GM19351 (cell line): ENCODE results near the gene SLC9A7.

Experiments
- ATAC-seq: cut with Tn5 transposase; IDR thresholded peaks from one replicate; pipeline ENCODE4 v1.9.1; 2021; ENCODE audit warnings: mild to moderate bottlenecking, moderate library complexity; ENCODE audit not compliant: unreplicated experiment

Gene SLC9A7

DNA sequence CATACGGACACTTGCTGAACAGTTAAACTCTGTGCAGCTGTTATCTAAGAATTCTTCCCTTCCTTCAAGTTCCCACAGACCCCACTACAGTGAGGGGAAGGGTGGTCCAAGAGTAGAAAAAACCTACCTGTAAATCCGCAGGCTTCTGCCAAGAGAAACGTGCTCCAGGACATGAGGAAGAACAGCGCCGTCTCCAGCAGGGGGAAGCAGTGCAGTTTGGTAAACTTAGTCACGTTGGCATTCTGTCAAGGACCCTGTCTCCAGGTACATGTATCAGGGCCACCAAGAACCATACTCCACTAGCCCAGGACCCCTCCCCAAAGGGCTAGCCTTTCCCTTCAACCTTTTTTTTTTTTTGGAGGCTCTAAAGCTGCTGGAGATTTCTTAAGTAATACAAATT is 105.4 kb downstream of the SLC9A7 start:
- no peak for ATAC-seq

DNA sequence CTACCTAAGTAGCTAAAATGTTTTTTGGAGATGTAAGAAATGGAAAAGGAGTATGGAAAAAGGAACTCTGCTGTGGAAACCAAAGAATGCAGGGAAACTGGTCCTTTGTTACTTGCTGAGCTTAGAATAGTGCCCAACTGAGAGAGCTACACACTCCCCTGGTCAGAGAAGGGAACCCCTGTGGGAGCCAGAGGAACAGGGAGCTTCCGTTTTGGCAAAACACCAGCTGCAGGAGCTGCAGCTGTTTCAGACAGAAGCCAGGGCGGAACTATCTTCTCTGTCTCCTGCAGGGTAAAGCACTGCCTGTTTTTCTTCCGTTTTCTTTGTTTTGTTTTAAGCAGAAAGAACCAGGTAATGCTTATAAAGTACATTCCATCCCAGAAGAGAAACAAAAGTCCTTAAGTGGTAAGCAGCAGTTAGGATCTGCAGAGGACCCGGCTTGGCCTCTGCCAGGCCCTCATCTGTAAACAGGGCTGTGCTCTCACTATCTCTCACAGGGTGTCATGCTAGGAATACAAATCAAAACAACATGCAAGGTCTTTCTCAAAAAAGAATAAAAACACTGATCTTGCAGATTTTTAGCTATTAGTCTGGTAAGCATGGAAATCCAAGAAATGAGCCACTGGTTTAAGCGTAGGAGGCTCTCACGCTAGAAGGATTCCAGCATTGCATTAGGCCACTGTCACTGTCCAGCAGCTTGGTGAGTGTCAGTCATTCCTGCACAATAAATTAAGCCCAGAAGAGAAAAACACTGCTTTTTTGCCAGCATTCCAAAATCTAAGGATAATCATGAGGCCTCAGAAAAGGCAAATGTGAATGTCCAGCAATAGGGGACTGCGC is 109.3 kb downstream of the SLC9A7 start:
- ATAC-seq, result no peak

DNA sequence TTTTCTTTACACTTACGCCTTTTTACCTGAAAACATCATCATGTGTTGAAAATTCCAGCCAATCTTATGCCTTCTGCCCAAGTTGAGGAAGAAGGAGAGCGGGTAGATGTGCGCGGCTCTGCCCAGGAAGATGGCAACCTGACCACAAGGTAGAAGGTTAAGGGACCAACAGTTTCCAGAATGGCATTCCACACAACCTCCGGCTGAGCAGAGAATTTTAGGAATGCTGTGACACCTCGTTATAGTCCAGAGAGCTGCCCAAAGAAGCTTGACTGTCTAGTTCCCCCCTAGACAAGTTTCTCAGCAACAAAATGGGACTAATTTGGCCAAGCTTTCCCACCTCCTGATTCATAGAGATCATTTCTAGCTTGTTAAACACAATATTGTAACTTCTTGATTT is 110.3 kb downstream of the SLC9A7 start:
- no peak for ATAC-seq

DNA sequence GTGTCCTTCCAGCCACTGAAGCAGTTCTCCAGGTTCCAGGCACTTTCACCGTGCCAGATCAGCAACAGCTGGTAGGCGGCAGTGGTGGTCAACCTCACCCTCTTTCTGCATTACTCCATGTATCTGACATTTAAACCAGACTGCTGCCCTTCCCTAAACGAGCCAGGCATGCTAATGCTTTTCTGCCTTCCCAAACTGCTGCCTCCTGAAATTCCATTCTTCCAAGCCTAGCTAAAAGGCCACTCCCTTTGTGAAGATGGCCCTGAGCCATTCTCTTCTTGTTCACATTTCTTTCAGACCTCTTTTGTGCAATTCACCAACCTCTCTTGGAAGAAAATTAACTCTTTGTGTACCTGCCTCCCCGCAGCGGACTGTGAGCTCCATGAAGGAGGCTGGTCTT is 111.7 kb downstream of the SLC9A7 start:
- no peak for ATAC-seq

DNA sequence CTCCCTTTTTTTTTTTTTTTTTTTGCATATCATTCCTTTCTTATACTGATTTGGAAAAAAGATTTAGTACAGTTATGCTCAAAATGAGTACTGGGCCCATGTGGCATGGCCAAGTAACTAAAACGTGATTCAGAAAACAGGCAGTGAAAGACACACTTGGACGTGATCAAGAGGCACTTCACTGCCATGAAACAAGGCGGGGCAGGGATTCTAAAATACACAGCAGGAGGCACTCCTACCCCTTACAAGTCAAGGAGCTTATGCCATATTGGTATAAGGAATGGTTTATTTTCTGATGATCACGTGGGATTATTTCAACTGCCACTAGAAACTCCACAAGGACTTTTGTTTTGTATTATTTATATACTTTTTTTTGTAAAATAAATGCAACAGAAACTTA is 113.3 kb downstream of the SLC9A7 start:
- ATAC-seq, result no peak

DNA sequence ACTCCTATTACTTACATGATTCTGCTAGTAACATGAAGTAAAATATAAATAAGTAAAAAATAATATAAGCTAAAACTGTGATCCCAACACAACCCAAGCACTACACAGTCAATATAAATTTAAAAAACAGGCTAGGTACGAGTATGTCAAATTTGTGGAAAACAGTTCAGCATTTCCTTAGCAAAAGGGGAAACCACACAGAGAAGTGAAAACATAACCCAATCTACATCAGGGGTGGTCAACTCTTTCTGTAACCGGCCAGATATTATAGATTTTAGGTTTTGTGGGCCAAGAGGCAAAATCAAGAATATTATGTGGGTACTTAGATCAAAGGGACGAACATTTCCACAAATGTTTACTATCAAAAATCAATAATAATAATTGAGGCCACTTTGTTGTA is 115.3 kb downstream of the SLC9A7 start:
- ATAC-seq, result no peak

DNA sequence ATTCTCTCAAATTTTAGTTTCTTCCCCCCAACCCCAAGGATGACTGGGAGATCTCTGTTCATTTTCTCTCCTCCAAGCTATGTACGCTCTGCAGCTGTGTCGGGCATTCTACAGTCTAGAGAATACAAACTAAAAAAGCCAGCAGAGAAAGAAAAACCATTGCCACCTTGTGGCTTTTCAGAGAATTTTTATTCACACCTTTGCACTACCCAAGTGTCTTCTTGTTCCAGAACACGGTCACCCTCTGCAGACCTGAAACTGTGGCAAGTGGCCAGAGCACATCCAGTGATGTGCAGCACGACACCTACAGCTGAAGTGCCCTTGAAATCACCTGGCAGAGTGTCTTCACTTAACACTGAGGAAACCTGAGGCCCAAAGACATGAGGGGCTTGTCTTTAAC is 116.8 kb downstream of the SLC9A7 start:
- ATAC-seq, result peak; percentile 59

DNA sequence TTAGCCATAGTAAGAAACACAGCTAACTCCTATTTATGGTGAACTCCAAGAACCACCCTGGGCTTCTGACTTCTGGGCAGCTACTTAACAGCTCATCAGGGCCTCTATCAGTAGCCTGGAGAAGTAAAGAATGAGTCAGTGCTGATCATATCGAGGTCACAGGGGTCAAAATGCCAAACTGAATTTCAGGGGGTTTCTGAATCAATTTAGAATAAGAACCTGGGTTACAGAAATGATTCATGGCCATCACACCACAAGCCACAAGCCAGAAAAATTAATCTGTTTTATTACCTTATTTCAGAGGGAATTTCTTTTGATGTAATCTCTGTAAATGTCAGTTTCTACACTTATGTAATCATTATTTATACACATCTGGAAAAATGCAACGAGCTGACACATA is 121.0 kb downstream of the SLC9A7 start:
- peak; percentile 62 for ATAC-seq

DNA sequence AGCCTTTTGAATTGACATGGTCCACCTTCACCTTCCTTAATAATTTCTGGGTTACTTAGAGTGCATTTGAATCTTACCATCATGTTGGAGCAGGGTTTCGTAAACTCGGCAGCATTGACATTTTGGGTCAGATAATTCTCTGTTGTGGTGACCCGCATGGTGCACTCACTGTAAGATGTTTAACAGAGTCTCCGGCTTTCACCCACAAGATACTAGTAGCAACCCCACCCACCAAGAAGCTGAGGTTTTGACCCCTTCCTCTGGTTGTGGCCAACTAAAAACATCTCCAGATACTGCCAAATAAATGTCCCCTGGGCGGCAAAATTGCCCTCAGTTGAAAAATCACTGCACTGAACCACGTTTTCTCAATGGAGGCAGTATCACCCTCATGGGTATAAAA is 122.7 kb downstream of the SLC9A7 start:
- no peak for ATAC-seq

DNA sequence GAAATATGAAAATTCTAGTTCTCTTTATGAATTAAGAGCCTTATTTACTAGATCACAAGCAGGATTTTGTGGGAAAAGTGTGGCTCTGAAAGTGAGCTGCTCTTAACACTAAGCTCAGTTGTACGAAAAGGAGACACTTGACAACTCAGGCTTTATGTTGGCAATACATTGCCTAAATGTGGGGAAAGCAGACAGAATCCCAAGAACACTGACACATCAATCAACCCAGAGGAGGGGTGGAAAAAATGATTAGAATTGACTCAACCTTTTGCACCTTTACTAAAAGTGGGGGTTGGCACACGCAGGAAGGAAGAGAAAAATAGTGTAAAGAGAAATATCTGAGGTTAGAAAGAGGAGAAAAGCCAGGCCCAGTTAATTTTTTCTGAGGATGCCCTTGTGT is 123.7 kb downstream of the SLC9A7 start:
- no peak for ATAC-seq

DNA sequence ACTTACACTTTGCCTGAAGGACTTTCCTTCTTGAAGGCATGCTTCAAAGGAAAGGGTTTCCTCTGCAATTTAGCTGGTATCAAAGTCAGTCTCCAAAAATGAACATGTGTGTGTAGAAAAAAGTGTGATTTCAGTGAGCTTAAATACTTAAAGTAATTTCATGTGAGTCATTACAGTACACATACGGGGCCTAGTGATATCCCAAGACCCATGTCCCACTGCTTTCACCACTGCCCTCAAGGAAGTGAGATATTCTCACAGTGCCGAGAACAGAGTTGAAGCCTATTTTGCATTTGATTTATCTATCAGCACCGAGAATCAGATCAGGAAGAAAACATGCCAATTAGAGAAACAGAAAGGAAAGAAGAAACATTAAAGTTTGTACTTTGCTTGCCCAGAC is 124.3 kb downstream of the SLC9A7 start:
- peak; percentile 51 for ATAC-seq

DNA sequence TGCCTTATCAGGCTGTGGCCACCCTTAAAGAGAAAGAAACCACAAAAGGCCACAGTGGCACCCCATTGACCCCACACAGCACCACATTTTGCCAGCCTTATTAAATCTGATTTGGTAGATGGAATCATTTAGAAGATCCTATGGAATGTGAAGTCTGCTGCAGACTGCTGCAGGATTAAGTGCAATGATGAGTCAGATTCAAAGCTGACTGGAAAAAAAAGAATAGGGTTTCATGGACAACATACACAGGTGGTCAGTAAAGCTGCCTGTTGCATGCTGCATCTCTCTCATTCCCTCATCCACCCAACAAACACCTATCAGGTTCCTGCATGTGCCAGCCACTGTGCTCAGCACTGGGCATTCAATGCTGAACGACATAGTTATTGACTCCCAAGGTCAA is 128.8 kb downstream of the SLC9A7 start:
- no peak for ATAC-seq

DNA sequence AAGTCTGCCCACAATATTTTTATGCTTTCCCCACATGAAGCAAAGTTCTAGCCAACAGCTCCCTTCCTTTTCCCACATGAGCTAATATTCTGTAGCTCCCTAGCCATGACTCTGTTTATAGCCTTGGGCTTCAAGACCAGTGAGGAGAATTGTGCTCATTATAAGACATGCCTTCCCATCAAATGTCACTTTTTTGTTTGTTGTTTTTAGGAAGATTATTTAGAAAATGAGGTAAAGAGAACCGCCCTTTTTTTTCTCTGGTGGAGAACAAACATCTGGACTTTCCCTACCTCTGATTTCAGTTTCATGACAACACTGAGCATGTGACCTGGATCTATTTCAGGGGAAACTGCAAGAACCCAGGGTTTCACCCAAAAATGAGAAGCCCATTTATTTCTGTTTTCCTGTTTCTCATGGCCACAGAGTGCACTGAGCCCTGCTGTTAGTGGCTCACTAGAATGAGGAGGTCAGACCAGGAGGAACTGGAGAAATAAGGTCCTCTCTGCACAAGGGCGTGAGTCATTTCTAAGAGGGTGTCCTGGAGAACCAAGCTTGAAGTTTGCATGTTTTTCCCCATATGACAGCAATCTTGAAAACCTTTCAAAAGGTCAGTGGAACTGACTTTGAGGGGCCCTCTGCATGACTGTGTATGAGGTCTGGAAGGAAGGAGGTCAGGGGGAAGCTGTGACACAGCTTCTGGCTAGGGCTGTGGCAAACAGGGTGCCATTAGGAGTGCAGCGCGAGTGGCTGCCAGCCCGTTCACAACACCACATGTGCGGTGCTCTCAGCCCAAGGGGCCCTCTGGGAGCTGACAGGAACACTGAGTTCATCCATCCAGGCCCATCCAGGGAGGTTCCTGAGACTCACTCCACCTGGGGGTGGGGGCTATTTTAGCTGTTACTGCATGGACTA is 130.2 kb downstream of the SLC9A7 start:
- ATAC-seq, result peak; percentile 94

DNA sequence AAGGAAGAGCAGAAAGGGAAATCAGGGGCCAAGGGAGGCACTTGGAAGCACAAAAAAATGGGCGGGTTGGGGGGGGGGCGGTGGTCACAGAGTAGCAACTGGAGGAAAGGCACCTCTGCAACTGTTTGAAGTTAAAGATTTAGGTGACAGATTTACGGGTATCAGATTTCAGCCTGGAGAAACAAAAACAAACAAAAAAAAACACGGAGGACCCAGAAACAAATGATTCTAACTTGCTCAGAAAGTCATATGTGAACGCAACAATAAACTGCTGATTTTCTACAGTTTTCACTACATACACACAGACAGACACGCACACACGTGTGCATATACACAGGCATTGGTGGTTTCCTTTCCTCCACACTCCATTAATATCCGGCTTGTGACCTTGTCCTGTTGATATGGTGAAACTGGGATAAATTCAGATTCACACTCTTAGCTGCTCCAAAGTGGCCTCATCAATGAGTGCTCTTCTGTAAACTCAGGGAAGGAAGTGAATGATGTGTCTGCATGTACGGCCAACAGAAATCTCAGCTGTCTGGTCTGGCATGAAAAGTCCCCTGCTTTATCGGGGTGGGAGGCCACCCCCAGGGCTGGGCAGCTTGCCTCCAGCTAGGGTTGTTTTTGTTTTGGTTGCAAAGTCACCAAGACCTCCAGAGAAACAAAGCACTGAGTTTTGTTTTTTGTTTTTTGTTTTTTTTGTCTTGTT is 131.1 kb downstream of the SLC9A7 start:
- ATAC-seq, result no peak

DNA sequence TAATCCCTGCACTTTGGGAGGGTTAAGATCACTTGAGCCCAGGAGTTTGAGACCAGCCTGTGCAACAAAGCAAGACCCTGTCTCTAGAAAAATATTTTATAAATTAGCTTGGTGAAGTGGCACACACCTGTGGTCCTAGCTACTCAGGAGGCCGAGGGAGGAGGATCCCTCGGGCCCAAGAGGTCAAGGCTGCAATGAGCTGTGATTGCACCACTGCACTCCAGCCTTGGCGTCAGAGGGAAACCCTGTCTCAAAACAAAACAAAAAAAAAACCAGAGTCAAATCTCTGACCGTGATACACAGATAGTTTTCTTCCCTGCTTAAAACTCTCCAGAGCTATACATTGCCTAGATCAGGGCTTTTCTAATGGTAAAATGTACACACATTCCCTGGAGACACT is 131.9 kb downstream of the SLC9A7 start:
- no peak for ATAC-seq

DNA sequence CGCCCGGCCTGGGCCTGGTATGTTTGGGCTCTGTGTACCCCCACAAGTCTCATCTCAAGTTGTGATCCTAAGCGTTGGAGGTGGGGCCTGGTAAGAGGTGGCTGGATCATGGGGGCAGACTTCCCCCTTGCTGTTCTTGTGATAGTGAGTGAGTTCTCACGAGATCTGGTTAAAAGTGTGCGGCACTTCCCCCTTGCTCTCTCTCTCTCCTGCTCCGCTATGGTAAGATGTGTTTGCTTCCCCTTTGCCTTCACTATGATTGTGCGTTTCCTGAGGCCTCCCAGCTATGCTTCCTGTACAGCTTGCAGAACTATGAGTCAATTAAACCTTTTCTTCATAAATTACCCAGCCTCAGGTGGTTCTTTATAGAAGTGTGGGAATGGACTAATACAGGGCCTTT is 132.4 kb downstream of the SLC9A7 start:
- no peak for ATAC-seq

DNA sequence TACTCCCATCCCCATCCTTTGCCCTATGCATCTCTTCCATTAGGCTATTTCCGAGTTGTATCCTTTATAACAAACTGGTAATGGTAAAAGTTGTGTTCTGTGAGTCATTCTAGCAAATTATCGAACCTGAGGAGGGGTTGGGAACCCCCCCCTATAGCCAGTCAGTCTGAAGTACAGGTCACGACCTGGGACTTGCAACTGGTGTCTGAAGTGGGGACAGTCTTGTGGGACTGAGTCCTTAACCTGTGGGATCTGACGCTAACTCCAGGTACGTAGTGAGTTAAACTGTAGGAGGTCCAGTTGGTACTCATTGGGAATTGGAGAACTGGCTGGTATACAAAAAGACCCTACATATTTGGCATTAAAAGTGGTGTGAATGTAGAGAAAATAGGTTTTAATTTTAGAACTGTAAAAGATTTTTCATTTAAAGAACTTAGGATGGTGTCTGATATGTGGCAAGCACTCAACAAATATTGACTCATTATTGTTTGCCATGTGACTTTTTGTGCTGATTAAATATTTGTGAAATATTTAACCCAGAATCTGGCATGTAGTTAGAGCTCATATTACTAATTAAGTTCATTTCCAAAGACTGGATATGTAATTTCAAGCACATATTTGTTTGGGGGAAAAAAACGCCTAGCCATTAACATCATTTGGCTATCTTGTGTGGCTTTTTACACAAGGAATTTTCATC is 134.7 kb downstream of the SLC9A7 start:
- ATAC-seq, result no peak

DNA sequence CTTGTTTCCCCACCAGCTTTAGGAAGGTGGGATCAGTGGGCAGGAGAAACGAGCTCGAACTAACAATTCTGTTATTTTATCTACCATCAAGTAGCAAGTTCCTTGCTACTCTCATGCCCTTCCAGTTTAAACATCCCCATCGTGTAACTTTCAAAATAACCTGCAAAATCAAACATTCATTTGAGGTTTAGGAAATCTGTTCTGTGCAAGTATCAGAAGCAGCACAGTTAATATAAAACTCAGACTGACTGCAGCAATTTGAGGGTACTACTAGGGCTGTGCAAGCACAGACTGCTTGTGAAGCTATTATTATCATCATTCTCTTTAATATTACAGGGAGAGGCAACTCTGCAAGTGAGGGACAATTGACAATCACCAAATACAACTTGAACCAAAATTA is 137.3 kb downstream of the SLC9A7 start:
- no peak for ATAC-seq

DNA sequence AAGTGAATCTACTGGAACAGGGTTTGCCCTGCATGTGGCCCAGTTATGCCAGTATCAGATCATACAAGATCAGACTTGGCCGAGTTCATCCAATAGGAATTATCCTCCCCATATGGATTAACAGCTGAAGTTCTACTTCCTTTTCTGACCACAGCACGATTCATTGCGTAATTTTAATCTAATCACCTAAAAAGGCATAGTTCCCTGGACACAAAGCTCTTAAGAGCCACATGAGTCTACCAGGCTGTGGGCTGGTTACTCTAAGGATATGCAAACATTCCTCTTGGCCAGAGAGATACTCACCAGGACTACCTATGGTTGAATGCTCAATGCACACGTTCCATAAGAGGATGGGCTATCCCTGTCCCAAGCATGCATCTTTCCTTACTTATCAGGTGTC is 138.4 kb downstream of the SLC9A7 start:
- no peak for ATAC-seq

DNA sequence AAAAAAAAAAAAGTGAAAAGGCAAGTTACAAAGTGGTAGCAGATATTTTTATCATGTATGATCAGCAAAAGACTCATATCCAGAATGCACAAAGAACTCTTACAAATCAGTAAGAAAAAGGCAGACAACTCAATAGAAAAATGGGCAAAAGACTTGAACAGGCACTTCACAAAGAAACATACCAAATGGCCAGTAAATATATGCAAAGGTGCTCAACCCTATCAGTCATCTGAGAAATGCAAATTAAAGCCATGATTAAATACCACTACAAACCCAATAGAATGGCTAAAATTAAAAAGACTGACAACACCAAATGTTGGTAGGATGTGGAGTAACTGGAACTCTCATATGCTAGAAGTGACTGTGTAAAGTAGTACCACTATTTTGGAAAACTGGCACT is 140.0 kb downstream of the SLC9A7 start:
- ATAC-seq, result no peak

DNA sequence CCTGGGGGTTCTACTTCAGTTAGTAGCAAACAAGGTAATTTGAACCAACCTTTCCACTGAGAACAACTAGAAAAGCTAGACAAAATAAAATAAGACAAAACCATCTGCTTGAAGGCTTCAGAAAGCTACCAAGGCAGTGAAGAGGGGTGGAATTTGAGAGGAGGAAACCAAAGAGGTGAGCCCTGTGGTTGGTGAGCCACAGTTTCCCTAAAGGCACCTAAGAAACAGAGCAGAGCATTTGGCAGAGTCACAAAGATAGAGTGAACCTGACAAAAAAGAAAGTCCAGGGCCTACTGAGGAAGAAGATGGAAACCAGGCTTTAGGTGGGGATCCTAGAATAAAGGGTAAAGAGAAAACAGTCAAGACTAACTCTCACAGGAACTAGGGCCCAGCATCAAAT is 141.0 kb downstream of the SLC9A7 start:
- ATAC-seq, result no peak
